HepG2 (cell line): ENCODE results near the gene ITK. TPM values are rescaled to one million over a fixed set of nuclear protein-coding genes. Genes with fewer than 3 reads are reported as not detected.

ENCODE experiments used
- ATAC-seq: fragments of 200-7000 bp; cut with Tn5 transposase; 3 replicates; pipeline ENCODE4 v1.9.1; 2020; ENCODE audit warnings: mild to moderate bottlenecking, moderate library complexity
- BruUV-seq: library from RNA; stranded (reverse); fragments of 400-500 nt; replicated peaks from 2 replicates; lab custom pipeline; 2021; lab: Mats Ljungman, UMichigan
- CTCF ChIA-PET: fragments of 300-600 bp; formaldehyde crosslinking; extraction: SDS; loops from one replicate; lab custom pipeline; 2021; ENCODE audit warnings: low total read pairs, inconsistent platforms, low intra/inter-chr PET ratio; lab: Yijun Ruan, JAX
- POLR2A ChIA-PET: fragments of 350-600 bp; sonication (Branson Sonifier 250); formaldehyde crosslinking; loops from one replicate; lab custom pipeline; 2020; ENCODE audit warnings: antibody characterized with exemption, inconsistent platforms; lab: Yijun Ruan, JAX
- DNase-seq: peaks from one replicate; pipeline ENCODE4 v3.0.0-alpha.2; 2015; ENCODE audit warnings: low spot score
- FAIRE-seq: peaks from 3 replicates; lab custom pipeline; 2011; peaks lifted over from hg19 to GRCh38; lab: Jason Lieb, UNC
- H2AFZ ChIP-seq: one replicate; pipeline ENCODE4 v1.6.1; 2011; ENCODE audit warnings: low read length, inconsistent platforms
- H3K27ac ChIP-seq: fragments of 300-600 bp; 3 replicates; pipeline ENCODE4 v1.8.0; 2011; ENCODE audit warnings: mixed run types, mild to moderate bottlenecking, mixed read lengths, low read length, inconsistent platforms; ENCODE audit not compliant: insufficient read depth; ENCODE audit errors: extremely low read length
- H3K27me3 ChIP-seq, 2 experiments: fragments of 200-600 bp in 1 of 2; 2 replicates in 1 of 2; 3 replicates in 1 of 2; pipeline versions ENCODE4 v1.6.0 to v1.8.0; 2011; ENCODE audit warnings: low read length in 2 of 2, mild to moderate bottlenecking in 2 of 2, moderate library complexity in 2 of 2, inconsistent platforms in 1 of 2; ENCODE audit not compliant: insufficient read depth in 2 of 2, control insufficient read depth in 1 of 2
- H3K36me3 ChIP-seq, 2 experiments: fragments of 200-600 bp in 1 of 2; replicated peaks in 1 of 2; 2 replicates in 1 of 2; 3 replicates in 1 of 2; pipeline versions ENCODE4 v1.5.1 to v1.8.0; 2011; ENCODE audit warnings: low read length in 2 of 2, inconsistent platforms in 1 of 2; ENCODE audit not compliant: insufficient read depth in 2 of 2, control insufficient read depth in 1 of 2
- H3K4me1 ChIP-seq: 2 replicates; pipeline ENCODE4 v1.5.1; 2012; ENCODE audit warnings: low read length, inconsistent platforms; ENCODE audit not compliant: insufficient read depth
- H3K4me2 ChIP-seq: 2 replicates; pipeline ENCODE4 v1.6.0; 2011; ENCODE audit warnings: low read depth, low read length, inconsistent platforms
- H3K4me3 ChIP-seq, 3 experiments: fragments of 200-600 bp in 1 of 3; sonication (generic), shearing (Covaris generic) in 1 of 3; replicated peaks in 1 of 3; 2 replicates each; pipeline ENCODE4 v1.5.1; 2011 to 2016; ENCODE audit warnings: low read length in 3 of 3, inconsistent platforms in 2 of 3, low read depth in 2 of 3, mild to moderate bottlenecking in 2 of 3, control low read depth in 1 of 3, mixed read lengths in 1 of 3; ENCODE audit not compliant: insufficient read depth in 1 of 3
- H3K79me2 ChIP-seq: one replicate; pipeline ENCODE4 v1.6.1; 2011; ENCODE audit warnings: low read length, inconsistent platforms; ENCODE audit not compliant: insufficient read depth
- H3K9ac ChIP-seq: 2 replicates; pipeline ENCODE4 v1.6.0; 2011; ENCODE audit warnings: mild to moderate bottlenecking, low read depth, low read length, inconsistent platforms; ENCODE audit not compliant: insufficient read depth
- H3K9me3 ChIP-seq: 2 replicates; pipeline ENCODE4 v1.5.1; 2012; ENCODE audit warnings: mild to moderate bottlenecking, low read length
- H4K20me1 ChIP-seq: 2 replicates; pipeline ENCODE4 v1.6.0; 2011; ENCODE audit warnings: inconsistent platforms, mild to moderate bottlenecking, low read length, moderate library complexity; ENCODE audit not compliant: insufficient read depth
- ADNP ChIP-seq: sonication (generic); formaldehyde crosslinking; IDR thresholded peaks from 2 replicates; pipeline ENCODE4 v1.4.0; 2020; ENCODE audit warnings: missing genetic modification reagents
- FOXK1 ChIP-seq: sonication (generic); formaldehyde crosslinking; IDR thresholded peaks from 2 replicates; pipeline ENCODE4 v1.4.0; 2020; ENCODE audit warnings: low read depth, missing genetic modification reagents, borderline replicate concordance
- GLI4 ChIP-seq: sonication (generic); formaldehyde crosslinking; IDR thresholded peaks from 2 replicates; pipeline ENCODE4 v1.5.1; 2020; ENCODE audit warnings: missing genetic modification reagents, mild to moderate bottlenecking, moderate library complexity, borderline replicate concordance
- HOXD1 ChIP-seq: sonication (generic); formaldehyde crosslinking; IDR thresholded peaks from 2 replicates; pipeline ENCODE4 v1.5.0; 2020; ENCODE audit warnings: missing genetic modification reagents
- KLF15 ChIP-seq: sonication (generic); formaldehyde crosslinking; IDR thresholded peaks from 2 replicates; pipeline ENCODE4 v1.8.1; 2023; ENCODE audit warnings: borderline replicate concordance, mild to moderate bottlenecking, inconsistent platforms, missing genetic modification reagents, mixed read lengths
- MAX ChIP-seq: IDR thresholded peaks from 2 replicates; pipeline ENCODE4 v1.6.1; 2012; ENCODE audit warnings: inconsistent platforms
- MLX ChIP-seq: IDR thresholded peaks from 2 replicates; pipeline ENCODE4 v1.6.1; 2016
- NR0B2 ChIP-seq: sonication (generic); formaldehyde crosslinking; IDR thresholded peaks from 2 replicates; pipeline ENCODE4 v1.4.0; 2020; ENCODE audit warnings: mild to moderate bottlenecking, missing genetic modification reagents
- NR2F1 ChIP-seq, 2 experiments: fragments of 450-650 bp in 1 of 2; formaldehyde crosslinking in 1 of 2; IDR thresholded peaks; 2 replicates each; pipeline versions ENCODE4 v1.5.0 to v1.6.1; 2016 to 2020; ENCODE audit warnings: mild to moderate bottlenecking in 1 of 2, missing compliant biosample characterization in 1 of 2, missing genetic modification reagents in 1 of 2, moderate library complexity in 1 of 2
- PLRG1 ChIP-seq: fragments of 450-650 bp; conservative IDR thresholded peaks from 2 replicates; pipeline ENCODE4 v1.6.1; 2016
- U2AF1 ChIP-seq: fragments of 200-400 bp; formaldehyde crosslinking; optimal IDR thresholded peaks from 2 replicates; pipeline ENCODE3; 2017; ENCODE audit warnings: mild to moderate bottlenecking, low read depth, low read length
- ZFP90 ChIP-seq: sonication (generic); formaldehyde crosslinking; IDR thresholded peaks from 2 replicates; pipeline ENCODE4 v1.8.0; 2022; ENCODE audit warnings: missing genetic modification reagents, mild to moderate bottlenecking, inconsistent platforms, borderline replicate concordance
- ZNF292 ChIP-seq: sonication (generic); formaldehyde crosslinking; IDR thresholded peaks from 2 replicates; pipeline ENCODE4 v1.8.1; 2022; ENCODE audit warnings: mild to moderate bottlenecking, low read depth, missing genetic modification reagents, borderline replicate concordance
- ZNF484 ChIP-seq: sonication (generic); formaldehyde crosslinking; IDR thresholded peaks from 2 replicates; pipeline ENCODE4 v1.5.1; 2020; ENCODE audit warnings: mild to moderate bottlenecking, low read depth, missing genetic modification reagents, borderline replicate concordance
- WGBS: methylation state at CpG from one replicate; pipeline ENCODE4 v1.1.6; 2017; ENCODE audit warnings: low lambda C conversion rate; 5-methylcytosine and 5-hydroxymethylcytosine counted together
- in situ Hi-C: cut with HindIII; loops from 2 replicates; pipeline ENCODE4 v1.10.0; 2017; ENCODE audit warnings: low pct_unique_long_range_greater_than_20kb; ENCODE audit not compliant: extremely low pct_ligation_motif_present
- intact Hi-C: fragments of 100-400 bp; cut with micrococcal nuclease; formaldehyde crosslinking; loops from one replicate; pipeline ENCODE4 v1.10.0; 2022; ENCODE audit not compliant: unreplicated experiment
- polyA plus RNA-seq, 8 experiments: library from polyadenylated mRNA; depleted of rRNA in 3 of 8; stranded (reverse) in 7 of 8; unstranded in 1 of 8; fragments of >200 nt; fragmentation: Illumina TruSeq in 4 of 8; extraction: Trizol in 4 of 8; gene quantifications; 2 replicates each; pipeline versions ENCODE4 v1.2.1 to v1.2.3, GENCODE V29; 2011 to 2016; ENCODE audit warnings: low read depth in 4 of 8, missing spikeins in 1 of 8, mixed read lengths in 1 of 8; ENCODE audit not compliant: insufficient read depth in 1 of 8
- total RNA-seq, 5 experiments: library from RNA; depleted of rRNA; stranded (reverse); fragments of >200 nt; fragmentation: Illumina TruSeq; extraction: Trizol; gene quantifications; 2 replicates each; pipeline ENCODE4 v1.2.3, GENCODE V29; 2016; ENCODE audit warnings: low read depth in 1 of 5

Gene ITK
- total and polyA plus RNA-seq, 2 of the 13 experiments (the other 11 are each of a cell fraction or from before 2014, with no cell fraction given) = 0.01 TPM; not detected in 1

DNA sequence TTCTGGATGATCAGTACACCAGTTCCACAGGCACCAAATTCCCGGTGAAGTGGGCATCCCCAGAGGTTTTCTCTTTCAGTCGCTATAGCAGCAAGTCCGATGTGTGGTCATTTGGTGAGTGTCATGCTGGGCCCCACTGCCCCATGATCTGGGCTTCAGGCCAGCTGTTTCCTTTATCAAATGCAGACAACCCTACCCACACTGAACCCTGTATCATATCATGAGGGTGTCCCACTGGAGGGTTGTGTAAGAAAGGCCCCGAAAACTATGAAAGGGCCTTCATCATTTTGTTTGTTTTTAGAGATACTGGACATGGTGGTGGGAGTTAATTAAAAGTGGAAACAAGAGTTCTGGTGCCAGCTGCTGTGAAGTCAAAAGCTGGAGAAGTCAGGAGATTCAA is 65.2 kb downstream of the ITK start:
- Histone ChIP-seq H3K9me3 (no peaks in the 10 kb centered on the region), H3K9ac (no peak overlapping the region), H3K4me3 (no peak overlapping the region), H3K4me1 (no peaks in the 10 kb centered on the region), H3K36me3 (no peaks in the 10 kb centered on the region), H4K20me1 (no peaks in the 10 kb centered on the region), H3K4me2 (no peak overlapping the region), H3K27ac (no peak overlapping the region), H2AFZ (no peak overlapping the region), H3K27me3 (no peaks in the 10 kb centered on the region), H3K79me2 (no peaks in the 10 kb centered on the region)
- intact Hi-C loops = no loop called here
- DNase-seq (no peak), FAIRE-seq (no peak), ATAC-seq (no peak)
- in situ Hi-C loops = no loop called here
- CTCF ChIA-PET = no interaction called here
- BruUV-seq = no TSS peak
- WGBS = 24% methylated on average over 4 of the region's 4 CpGs
- TF ChIP-seq MLX (no peak), ZNF292 (CRISPR knock-in tag) (no peak), FOXK1 (CRISPR knock-in tag) (no peak), PLRG1 (no peak), HOXD1 (CRISPR knock-in tag) (no peak), MAX (no peak), NR2F1 (CRISPR knock-in tag; IDR thresholded peaks at IDR 0.05) (no peak), ZFP90 (CRISPR knock-in tag) (no peak), KLF15 (CRISPR knock-in tag) (no peak), ADNP (CRISPR knock-in tag) (no peak), GLI4 (no peak), NR0B2 (no peak), U2AF1 (no peak), ZNF484 (CRISPR knock-in tag) (no peak)
- POLR2A ChIA-PET = no interaction called here
